ENCODE results near the gene DNA2. TPM values are rescaled to one million over a fixed set of nuclear protein-coding genes. Genes with fewer than 3 reads are reported as not detected.

DNA2 gene
- polyA plus RNA-seq, 1 experiment = 2.5 TPM

DNA sequence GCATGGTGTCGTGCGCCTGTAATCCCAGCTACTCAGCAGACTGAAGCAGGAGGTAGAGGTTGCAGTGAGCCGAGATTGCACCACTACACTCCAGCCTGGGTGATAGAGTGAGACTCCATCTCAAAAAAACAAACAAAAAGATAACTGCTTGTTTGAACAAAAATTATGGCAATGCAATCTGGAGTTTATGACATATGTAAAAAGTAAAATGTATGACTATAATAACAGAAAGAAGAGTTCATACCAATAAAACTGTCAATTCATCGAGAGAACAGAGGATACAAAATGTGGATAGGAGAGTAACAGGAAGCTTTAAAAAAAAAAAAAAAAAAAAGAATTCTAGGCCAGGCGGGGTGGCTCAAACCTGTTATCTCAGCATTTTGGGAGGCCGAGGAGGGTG is 36.3 kb upstream of the DNA2 start:
- TF ChIP-seq, protein P1, sequence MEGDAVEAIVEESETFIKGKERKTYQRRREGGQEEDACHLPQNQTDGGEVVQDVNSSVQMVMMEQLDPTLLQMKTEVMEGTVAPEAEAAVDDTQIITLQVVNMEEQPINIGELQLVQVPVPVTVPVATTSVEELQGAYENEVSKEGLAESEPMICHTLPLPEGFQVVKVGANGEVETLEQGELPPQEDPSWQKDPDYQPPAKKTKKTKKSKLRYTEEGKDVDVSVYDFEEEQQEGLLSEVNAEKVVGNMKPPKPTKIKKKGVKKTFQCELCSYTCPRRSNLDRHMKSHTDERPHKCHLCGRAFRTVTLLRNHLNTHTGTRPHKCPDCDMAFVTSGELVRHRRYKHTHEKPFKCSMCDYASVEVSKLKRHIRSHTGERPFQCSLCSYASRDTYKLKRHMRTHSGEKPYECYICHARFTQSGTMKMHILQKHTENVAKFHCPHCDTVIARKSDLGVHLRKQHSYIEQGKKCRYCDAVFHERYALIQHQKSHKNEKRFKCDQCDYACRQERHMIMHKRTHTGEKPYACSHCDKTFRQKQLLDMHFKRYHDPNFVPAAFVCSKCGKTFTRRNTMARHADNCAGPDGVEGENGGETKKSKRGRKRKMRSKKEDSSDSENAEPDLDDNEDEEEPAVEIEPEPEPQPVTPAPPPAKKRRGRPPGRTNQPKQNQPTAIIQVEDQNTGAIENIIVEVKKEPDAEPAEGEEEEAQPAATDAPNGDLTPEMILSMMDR (IDR thresholded peaks at IDR 0.05; ENCODE audit: low read depth, low read length) = no peak
- Histone ChIP-seq H3K27me3 (ENCODE audit: control insufficient read depth, insufficient read depth, low read length) (no peaks in the 10 kb centered on the region), H3K9me3 (ENCODE audit: control insufficient read depth, insufficient read depth, low read length) (no peaks in the 10 kb centered on the region), H3K4me3 (ENCODE audit: low read depth, low read length) (no peak overlapping the region), H3K27ac (ENCODE audit: low read depth, low read length) (no peak overlapping the region)
- no peak for DNase-seq (ENCODE audit: low read depth, low spot score)
- ChIA-PET POLR2A (interaction anchor here (0.6 kb wide), 2 partner anchors 188 to 426 kb away, joined by 3 to 7 read pairs; no protein-coding TSS in a partner anchor), CTCF (no interaction called here)

DNA sequence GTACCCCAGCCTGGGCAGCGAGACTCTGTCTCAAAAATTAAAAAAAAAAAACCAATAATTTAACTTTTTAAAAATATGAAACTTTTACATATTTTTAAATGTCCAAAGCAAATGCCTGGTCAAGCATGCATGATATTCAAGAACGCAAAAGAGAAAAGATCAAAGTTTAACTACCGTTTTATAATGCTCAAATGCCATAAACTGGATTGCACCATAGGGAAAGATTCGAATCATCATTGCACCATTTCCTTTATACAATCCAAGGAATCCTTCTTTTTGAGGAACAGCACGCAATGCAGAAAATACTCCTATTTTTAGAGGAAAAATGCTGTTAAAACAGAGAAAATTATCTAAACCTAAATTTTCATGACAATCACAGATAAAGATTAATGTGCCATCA is 34.6 kb upstream of the DNA2 start:
- POLR2A ChIA-PET = no interaction called here

DNA sequence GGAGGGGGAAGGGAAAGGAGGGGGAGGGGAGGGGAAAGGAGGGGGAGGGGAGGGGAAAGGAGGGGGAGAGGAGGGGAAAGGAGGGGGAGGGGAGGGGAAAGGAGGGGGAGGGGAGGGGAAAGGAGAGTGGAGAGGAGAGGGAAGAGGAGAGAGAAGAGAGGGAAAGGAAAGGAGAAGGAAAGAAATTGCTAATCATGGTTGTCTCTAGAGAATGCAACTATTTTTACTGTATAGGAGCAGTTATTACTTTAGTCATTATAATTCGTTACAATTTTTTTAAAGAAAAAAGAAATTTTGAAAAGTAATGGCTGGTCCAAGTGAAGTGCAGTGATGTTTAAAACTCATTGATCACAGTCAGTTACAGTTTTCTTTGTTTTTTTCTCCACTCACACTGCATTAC is 31.1 kb upstream of the DNA2 start:
- Histone ChIP-seq H3K27ac (ENCODE audit: low read depth, low read length) (no peak overlapping the region), H3K27me3 (ENCODE audit: control insufficient read depth, insufficient read depth, low read length) (no peaks in the 10 kb centered on the region), H3K9me3 (ENCODE audit: control insufficient read depth, insufficient read depth, low read length) (no peaks in the 10 kb centered on the region), H3K4me3 (ENCODE audit: low read depth, low read length) (no peak overlapping the region)
- ChIA-PET POLR2A (no interaction called here), CTCF (no interaction called here)
- TF ChIP-seq, protein P1 (IDR thresholded peaks at IDR 0.05; ENCODE audit: low read depth, low read length) = no peak
- no peak for DNase-seq (ENCODE audit: low read depth, low spot score)

More for the DNA sequence above, 34.6 kb upstream of the DNA2 start:
- no peak for DNase-seq (ENCODE audit: low read depth, low spot score)
- no peaks in the 10 kb centered on the region for H3K27me3 ChIP-seq (ENCODE audit: control insufficient read depth, insufficient read depth, low read length)
- H3K4me3 ChIP-seq (ENCODE audit: low read depth, low read length) = no peak overlapping the region
- H3K27ac ChIP-seq (ENCODE audit: low read depth, low read length) = no peak overlapping the region
- TF ChIP-seq, protein P1 (IDR thresholded peaks at IDR 0.05; ENCODE audit: low read depth, low read length) = no peak
- CTCF ChIA-PET = no interaction called here
- no peaks in the 10 kb centered on the region for H3K9me3 ChIP-seq (ENCODE audit: control insufficient read depth, insufficient read depth, low read length)

DNA sequence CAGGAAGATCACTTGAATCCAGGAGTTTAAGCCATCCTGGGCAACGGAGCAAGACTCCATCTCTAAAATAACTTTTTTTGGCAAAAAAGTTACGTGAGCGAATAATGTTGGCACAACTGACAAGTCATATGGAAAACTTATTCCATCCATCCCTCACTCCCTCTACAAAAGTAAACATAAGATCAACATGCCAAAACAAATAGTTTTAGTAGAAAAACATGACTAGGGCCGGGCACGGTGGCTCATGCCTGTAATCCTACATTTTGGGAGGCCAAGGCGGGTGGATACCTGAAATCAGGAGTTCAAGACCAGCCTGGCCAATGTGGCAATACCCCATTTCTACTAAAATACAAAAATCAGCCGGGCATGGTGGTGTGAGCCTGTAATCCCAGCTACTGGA is 29.9 kb upstream of the DNA2 start:
- DNase-seq (ENCODE audit: low read depth, low spot score) = no peak
- ChIA-PET CTCF (no interaction called here), POLR2A (no interaction called here)
- Histone ChIP-seq H3K9me3 (ENCODE audit: control insufficient read depth, insufficient read depth, low read length) (no peaks in the 10 kb centered on the region), H3K27me3 (ENCODE audit: control insufficient read depth, insufficient read depth, low read length) (no peaks in the 10 kb centered on the region), H3K4me3 (ENCODE audit: low read depth, low read length) (no peak overlapping the region), H3K27ac (ENCODE audit: low read depth, low read length) (no peak overlapping the region)
- TF ChIP-seq, protein P1 (IDR thresholded peaks at IDR 0.05; ENCODE audit: low read depth, low read length) = no peak

DNA sequence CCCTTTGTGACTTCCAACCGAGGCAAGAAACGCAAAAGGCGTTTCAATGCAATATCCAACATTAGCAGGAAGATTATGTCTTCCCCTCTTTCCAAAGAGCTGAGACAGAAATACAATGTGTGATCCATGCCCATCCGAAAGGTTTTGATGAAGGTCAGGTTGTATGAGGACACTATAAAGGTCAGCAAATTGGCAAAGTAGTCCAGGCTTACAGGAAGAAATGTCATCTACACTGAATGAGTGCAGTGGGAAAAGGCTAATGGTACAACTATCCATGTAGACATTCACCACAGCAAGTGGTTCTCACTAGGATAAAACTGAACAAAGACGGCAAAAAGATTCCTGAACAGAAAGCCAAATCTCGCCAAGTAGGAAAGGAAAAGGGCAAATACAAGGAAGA is 27.8 kb upstream of the DNA2 start:
- Histone ChIP-seq H3K4me3 (ENCODE audit: low read depth, low read length) (no peak overlapping the region), H3K27me3 (ENCODE audit: control insufficient read depth, insufficient read depth, low read length) (no peaks in the 10 kb centered on the region), H3K27ac (ENCODE audit: low read depth, low read length) (no peak overlapping the region), H3K9me3 (ENCODE audit: control insufficient read depth, insufficient read depth, low read length) (no peaks in the 10 kb centered on the region)
- ChIA-PET POLR2A (no interaction called here), CTCF (no interaction called here)
- DNase-seq (ENCODE audit: low read depth, low spot score) = no peak
- TF ChIP-seq, protein P1 (IDR thresholded peaks at IDR 0.05; ENCODE audit: low read depth, low read length) = no peak
